Measurements from ENCODE around the gene CTSE. TPM values are rescaled to one million over a fixed set of nuclear protein-coding genes. Genes with fewer than 3 reads are reported as not detected.

The CTSE gene
- total and polyA plus RNA-seq, 2 of the 4 experiments (the other 2 are of a cell fraction) = not detected

DNA sequence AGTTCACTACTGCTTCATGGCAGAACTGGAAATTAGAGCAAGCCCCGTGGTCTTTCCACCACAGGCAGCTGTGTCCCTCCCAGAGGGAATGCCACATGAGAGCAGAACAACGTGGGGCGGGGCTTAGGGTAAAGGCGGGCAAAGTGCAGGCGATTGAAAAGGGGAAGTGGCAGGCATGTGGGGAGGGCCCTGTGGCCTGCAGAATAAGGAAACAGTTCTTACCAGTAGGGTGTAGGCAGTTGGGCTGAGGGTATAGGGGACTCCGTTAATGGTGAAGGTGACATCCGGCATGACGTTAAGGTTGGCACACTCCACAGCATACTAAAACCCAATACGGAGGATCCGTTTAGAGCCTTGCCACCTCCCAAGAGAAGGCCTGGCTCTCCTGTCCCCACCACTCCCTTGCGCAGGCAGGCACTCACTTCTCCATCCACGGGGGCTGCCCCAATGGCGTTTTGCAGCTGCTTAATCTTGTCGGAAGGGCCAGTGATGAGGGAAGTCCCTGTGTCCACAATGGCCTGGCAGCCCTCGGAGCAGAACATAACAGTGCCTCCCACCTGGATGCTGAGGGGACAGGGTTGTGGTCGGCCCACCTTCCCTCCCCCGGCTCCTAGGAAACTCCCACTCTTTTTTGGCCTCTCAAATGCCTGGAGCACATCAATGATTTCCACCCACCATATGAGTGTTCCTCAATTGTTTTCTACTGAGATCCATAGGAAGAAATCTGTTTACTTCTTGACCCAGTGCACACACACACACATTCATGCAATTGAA lies 11.4 kb downstream of the CTSE start:
- Histone ChIP-seq H2BK120ac (ENCODE audit: low read depth, low read length) (no peak overlapping the region), H3K14ac (replicated peaks; ENCODE audit: low read depth, low read length) (no peak overlapping the region), H3K27me3 (ENCODE audit: control insufficient read depth, insufficient read depth, low read length) (peaks cover 39% of the 10 kb centered on the region), H3K79me1 (ENCODE audit: low read depth in 1 of 2, low read length in 2 of 2) (no peaks in the 10 kb centered on the region), H3K9me3 (ENCODE audit: control insufficient read depth, insufficient read depth, low read length) (no peaks in the 10 kb centered on the region; the same call in 1 of the 2 replicates), H4K8ac (ENCODE audit: low read depth in 2 of 2, low read length in 2 of 2) (no peak overlapping the region), H3K9ac (ENCODE audit: low read depth, low read length) (no peak overlapping the region), H4K91ac (ENCODE audit: insufficient read depth, low read depth, low read length) (no peak overlapping the region), H4K5ac (ENCODE audit: low read depth, low read length) (no peak overlapping the region), H2AFZ (replicated peaks; ENCODE audit: low read length, poor library complexity) (peak overlapping the region; percentile 34), H2BK15ac (ENCODE audit: low read depth, low read length) (no peak overlapping the region), H2BK5ac (ENCODE audit: low read depth, low read length, poor library complexity, severe bottlenecking) (no peak overlapping the region), H3K4ac (ENCODE audit: low read depth, low read length) (no peak overlapping the region), H3K18ac (ENCODE audit: low read depth, low read length) (no peak overlapping the region), H2AK9ac (replicated peaks; ENCODE audit: low read depth, low read length, poor library complexity) (no peak overlapping the region), H4K20me1 (ENCODE audit: insufficient read depth, low read length) (no peaks in the 10 kb centered on the region), H3K4me2 (ENCODE audit: low read depth, low read length) (no peak overlapping the region), H3K56ac (ENCODE audit: extremely low read depth, insufficient read depth, low read length) (no peak overlapping the region), H3K4me1 (ENCODE audit: control insufficient read depth, insufficient read depth, low read length) (no peaks in the 10 kb centered on the region), H2AK5ac (ENCODE audit: low read depth, low read length) (no peak overlapping the region), H3K27ac (ENCODE audit: insufficient read depth, low read length) (no peak overlapping the region), H3K36me3 (ENCODE audit: control insufficient read depth, insufficient read depth, low read length) (no peaks in the 10 kb centered on the region), H3K23ac (ENCODE audit: low read depth, low read length) (no peak overlapping the region), H2BK20ac (ENCODE audit: low read depth, low read length) (no peak overlapping the region), H3K4me3 (ENCODE audit: insufficient read depth, low read depth, low read length) (no peak overlapping the region), H3K9me1 (ENCODE audit: insufficient read depth, low read length) (no peaks in the 10 kb centered on the region)
- TF ChIP-seq RFX5 (IDR thresholded peaks at IDR 0.05; ENCODE audit: low read depth, low read length) (no peak), NFE2L2 (IDR thresholded peaks at IDR 0.05; ENCODE audit: low read depth, low read length) (no peak), BHLHE40 (IDR thresholded peaks at IDR 0.05; ENCODE audit: low read depth, low read length) (no peak), POLR2A (IDR thresholded peaks at IDR 0.05; ENCODE audit: low read depth, low read length) (no peak), MAZ (IDR thresholded peaks at IDR 0.05; ENCODE audit: borderline replicate concordance, low read depth, low read length) (no peak), CHD1 (IDR thresholded peaks at IDR 0.05; ENCODE audit: low read depth, low read length) (no peak), MXI1 (IDR thresholded peaks at IDR 0.05; ENCODE audit: borderline replicate concordance, low read depth, low read length) (no peak), MAFK (IDR thresholded peaks at IDR 0.05; ENCODE audit: low read depth, low read length) (no peak), RCOR1 (IDR thresholded peaks at IDR 0.05; ENCODE audit: insufficient replicate concordance, low read length) (no peak), FOS (IDR thresholded peaks at IDR 0.05; ENCODE audit: low read depth, low read length) (no peak), CEBPB (IDR thresholded peaks at IDR 0.05; ENCODE audit: low read depth, low read length) (no peak), SMC3 (IDR thresholded peaks at IDR 0.05; ENCODE audit: low read depth, low read length) (no peak)
- TF ChIP-seq, protein P1, sequence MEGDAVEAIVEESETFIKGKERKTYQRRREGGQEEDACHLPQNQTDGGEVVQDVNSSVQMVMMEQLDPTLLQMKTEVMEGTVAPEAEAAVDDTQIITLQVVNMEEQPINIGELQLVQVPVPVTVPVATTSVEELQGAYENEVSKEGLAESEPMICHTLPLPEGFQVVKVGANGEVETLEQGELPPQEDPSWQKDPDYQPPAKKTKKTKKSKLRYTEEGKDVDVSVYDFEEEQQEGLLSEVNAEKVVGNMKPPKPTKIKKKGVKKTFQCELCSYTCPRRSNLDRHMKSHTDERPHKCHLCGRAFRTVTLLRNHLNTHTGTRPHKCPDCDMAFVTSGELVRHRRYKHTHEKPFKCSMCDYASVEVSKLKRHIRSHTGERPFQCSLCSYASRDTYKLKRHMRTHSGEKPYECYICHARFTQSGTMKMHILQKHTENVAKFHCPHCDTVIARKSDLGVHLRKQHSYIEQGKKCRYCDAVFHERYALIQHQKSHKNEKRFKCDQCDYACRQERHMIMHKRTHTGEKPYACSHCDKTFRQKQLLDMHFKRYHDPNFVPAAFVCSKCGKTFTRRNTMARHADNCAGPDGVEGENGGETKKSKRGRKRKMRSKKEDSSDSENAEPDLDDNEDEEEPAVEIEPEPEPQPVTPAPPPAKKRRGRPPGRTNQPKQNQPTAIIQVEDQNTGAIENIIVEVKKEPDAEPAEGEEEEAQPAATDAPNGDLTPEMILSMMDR (conservative IDR thresholded peaks at IDR 0.05; ENCODE audit: low read depth, low read length) = no peak
- TF ChIP-seq, protein P2, sequence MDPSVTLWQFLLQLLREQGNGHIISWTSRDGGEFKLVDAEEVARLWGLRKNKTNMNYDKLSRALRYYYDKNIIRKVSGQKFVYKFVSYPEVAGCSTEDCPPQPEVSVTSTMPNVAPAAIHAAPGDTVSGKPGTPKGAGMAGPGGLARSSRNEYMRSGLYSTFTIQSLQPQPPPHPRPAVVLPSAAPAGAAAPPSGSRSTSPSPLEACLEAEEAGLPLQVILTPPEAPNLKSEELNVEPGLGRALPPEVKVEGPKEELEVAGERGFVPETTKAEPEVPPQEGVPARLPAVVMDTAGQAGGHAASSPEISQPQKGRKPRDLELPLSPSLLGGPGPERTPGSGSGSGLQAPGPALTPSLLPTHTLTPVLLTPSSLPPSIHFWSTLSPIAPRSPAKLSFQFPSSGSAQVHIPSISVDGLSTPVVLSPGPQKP (IDR thresholded peaks at IDR 0.05; ENCODE audit: borderline replicate concordance, low read depth, low read length) = no peak
- TF ChIP-seq, protein P3, sequence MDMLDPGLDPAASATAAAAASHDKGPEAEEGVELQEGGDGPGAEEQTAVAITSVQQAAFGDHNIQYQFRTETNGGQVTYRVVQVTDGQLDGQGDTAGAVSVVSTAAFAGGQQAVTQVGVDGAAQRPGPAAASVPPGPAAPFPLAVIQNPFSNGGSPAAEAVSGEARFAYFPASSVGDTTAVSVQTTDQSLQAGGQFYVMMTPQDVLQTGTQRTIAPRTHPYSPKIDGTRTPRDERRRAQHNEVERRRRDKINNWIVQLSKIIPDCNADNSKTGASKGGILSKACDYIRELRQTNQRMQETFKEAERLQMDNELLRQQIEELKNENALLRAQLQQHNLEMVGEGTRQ (IDR thresholded peaks at IDR 0.05; ENCODE audit: low read depth, low read length) = no peak
- in situ Hi-C loops (cut with MboI; ENCODE audit: low sequenced_read_pairs) = no loop called here
- DNase-seq (no peak), ATAC-seq (ENCODE audit: low read depth) (no peak)
- no CpG with 5 or more reads among the region's 17 CpGs for WGBS, 2 experiments (ENCODE audit: extremely low coverage in 2 of 2, insufficient read length in 1 of 2)
- CTCF ChIA-PET = no interaction called here
- BruUV-seq (replicated peaks) = no TSS peak
- POLR2A ChIA-PET (ENCODE audit: unreplicated experiment) = no interaction called here
- intact Hi-C loops (cut with micrococcal nuclease) = no loop called here
- dilution Hi-C loops (cut with HindIII; ENCODE audit: low sequenced_read_pairs, unreplicated experiment) = no loop called here
